Dermis microvascular lymphatic vessel endothelial cell (primary cell): ENCODE data around the gene SPATA13. TPM values are rescaled to one million over a fixed set of nuclear protein-coding genes. Genes with fewer than 3 reads are reported as not detected.

Experiments used
- DNase-seq, 2 donors: peaks; one replicate each; pipeline versions ENCODE4 v3.0.0 to v3.0.0-alpha.2; 2010; ENCODE audit warnings: low read depth in 2 of 2
- total RNA-seq: library from RNA; depleted of rRNA; stranded (reverse); fragments of >200 nt; gene quantifications from 2 replicates; pipeline ENCODE4 v1.2.1, GENCODE V29; 2014

The SPATA13 gene
- total RNA-seq, 1 donor from 2014 or later: 2.1 TPM

GRCh38 chr13:24141333-24141910 lies 19.1 kb upstream of the SPATA13 start:
- DNase-seq: no peak

DNA sequence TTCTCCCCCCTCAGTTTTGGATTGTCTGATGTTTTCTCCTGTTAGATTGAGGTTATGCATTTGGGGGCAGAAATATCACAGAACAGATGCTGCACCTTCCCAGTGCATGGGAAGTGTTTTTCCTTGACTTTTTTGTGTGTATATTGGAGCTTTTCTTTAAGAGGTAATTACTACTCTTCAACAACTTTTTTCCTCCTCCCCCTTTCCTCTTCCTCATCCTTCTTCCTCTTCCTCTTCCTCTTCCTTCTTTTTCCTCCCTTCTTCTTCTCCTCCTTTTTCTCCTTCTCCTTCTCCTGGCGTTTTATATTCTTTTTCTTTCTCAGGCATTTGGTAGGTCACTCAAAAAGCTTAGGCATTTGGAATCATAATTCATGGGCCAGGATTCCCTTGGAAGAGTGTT lies 18.1 kb upstream of the SPATA13 start:
- DNase-seq: no peak

GRCh38 chr13:24142886-24143285 lies 17.6 kb upstream of the SPATA13 start:
- peak in 1 of 2 donors; percentile 35 for DNase-seq

- no peak for DNase-seq
These were observed 15.3 kb upstream of the SPATA13 start for GRCh38 chr13:24145240-24145639.

- DNase-seq: no peak
These were observed 14.8 kb upstream of the SPATA13 start for GRCh38 chr13:24145674-24146073.

GRCh38 chr13:24146961-24147569 lies 13.5 kb upstream of the SPATA13 start:
- no peak for DNase-seq

GRCh38 chr13:24147570-24147963 lies 13.0 kb upstream of the SPATA13 start:
- no peak for DNase-seq

DNA sequence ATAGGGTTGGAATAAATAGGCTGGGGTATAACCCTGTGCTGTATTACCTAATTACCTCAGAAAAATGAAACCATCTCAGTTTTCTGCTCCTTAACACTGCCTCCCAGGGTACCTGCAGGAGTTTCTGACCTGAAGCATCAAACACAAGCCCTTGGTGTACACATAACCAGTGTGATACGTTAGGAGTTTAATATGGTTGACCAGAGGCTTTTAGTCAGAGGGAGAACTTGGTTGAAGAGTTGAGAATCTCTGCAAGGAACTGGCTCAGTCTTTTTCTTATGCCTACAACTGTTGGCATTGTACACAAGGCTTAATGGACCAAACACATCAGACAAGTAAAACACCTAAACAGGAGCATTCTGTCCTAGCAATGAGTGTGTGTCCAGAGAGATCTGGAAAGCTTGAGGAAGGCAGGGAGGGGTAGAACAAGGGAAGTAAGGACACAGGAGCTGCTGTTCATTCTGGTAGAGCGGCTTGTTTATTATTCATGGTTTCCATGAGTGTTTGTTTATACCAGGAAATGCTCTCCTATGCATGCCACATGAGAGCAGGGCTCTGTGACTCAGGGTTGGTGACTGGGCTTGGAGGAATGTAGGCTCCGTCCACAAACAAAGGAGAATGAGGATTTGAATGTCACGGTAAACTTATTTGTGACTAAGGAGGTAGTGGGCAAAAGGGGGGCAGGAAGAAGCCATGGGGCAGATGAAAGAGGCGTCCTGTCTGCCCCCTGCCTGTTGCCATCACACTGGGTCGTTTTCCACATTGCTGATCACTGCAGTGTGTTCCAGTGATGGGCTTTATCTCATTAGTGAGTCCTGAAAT lies 11.9 kb upstream of the SPATA13 start:
- DNase-seq: peak; percentile 41 to 90

GRCh38 chr13:24149246-24150032 lies 11.1 kb upstream of the SPATA13 start:
- no peak for DNase-seq

DNA sequence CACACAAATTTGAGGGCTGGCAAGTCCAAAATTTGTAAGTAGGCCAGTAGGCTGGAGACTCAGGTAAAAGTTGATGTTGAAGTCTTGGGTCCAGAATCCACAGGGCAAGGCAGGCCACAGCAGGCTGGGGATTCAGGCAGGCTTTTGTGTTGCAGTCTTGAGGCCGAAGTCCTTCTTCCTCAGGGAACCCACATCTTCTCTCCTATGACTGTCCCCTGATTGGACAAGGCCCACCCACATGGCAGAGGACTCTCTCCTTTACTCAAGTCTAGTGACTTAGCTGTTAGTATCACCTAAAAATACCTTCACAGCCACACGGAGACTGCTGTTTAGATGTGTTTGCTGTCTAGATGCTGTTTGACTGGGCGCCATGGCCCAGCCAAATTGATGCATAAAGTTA lies 9.9 kb upstream of the SPATA13 start:
- DNase-seq: no peak

- DNase-seq: no peak
These were observed 8.7 kb upstream of the SPATA13 start for GRCh38 chr13:24151864-24152263.

GRCh38 chr13:24152292-24153214 lies 8.0 kb upstream of the SPATA13 start:
- no peak for DNase-seq

DNA sequence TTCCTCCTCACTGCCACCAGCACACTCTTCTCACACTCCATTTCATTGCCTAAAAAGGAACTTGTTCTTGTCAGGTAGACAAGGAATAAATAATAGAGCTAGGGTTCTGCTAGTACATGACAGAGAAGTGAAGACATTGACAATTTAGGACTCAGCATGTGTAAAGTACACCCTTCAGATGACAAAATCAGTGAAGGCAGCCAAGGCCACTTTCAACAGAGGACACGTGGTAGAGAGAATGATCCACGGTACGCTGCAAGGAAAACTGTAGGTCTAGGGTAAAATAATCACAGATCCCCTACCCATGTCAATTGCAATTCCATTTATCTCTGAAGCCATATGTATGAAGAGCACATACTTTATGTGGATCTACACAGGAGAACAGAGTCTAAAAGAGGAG lies 7.2 kb upstream of the SPATA13 start:
- DNase-seq: no peak

- DNase-seq: no peak
These were observed 6.4 kb upstream of the SPATA13 start for GRCh38 chr13:24153979-24154701.

GRCh38 chr13:24159357-24159756 lies 1.2 kb upstream of the SPATA13 start:
- DNase-seq: no peak

DNA sequence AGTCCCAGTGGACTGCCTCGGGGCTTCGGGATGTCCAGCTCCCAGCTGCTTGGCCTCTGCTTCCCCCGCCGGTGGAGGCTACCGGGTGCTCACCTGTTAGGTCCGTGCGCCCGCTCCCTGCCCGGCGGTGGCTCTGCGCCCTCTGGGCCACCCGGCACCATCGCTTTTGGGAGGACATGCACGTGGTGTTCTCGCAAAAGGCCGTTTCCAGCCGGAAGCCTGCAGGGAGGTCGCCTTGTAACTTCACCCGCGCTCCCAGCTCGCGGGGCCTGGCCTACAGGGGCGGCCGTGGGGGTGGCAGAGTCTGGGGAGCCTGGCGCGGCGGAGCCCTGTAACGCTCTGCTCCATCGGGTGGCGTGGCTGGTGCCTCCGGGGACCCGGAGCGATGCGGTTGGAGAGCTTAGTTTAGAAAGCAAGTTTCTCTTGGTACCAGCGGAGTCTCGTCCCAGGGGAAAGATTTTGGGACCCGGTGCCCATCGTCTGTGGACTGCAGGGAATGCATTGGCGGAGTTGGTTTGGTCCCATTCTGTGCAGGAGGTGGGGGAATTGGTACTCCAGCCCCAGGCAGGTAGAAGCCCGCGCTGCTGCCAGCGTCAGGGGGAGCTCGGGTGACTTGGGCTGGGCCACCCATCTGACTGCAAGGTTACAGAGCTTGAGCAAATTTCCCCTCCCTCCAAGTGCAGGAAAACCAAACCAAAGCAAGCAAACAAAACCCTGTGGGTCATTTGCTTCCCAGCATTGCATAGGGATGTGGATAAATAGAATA lies 673 bp downstream of the SPATA13 start:
- peak in 1 of 2 donors; percentile 22 for DNase-seq

DNA sequence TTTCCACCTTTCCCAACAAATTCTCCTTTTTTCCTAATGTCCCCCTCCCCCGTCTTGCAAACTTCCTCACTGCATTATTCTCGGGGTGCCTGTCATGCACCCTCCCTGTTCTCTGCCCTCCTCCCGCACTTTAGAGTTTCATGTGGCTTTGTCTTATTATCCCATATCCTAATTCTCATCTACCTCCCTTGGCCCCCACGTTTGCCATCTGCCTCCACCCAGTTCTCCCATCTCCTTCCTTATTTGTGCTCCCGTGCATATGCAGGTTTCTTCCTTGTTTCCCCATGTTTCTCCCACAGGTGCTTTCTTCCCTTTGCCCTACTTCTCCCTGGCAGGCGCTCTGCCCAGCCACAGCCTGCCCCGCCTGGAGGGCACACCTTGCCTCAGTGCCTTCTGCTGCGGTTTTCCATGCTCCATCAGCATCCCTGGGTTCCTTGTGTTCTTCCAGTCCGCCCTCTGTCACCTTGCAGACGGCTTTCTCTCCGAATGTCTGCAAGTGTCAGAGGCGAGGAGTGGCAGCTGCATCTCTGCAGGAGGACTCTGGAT lies 1.5 kb downstream of the SPATA13 start:
- DNase-seq: no peak

DNA sequence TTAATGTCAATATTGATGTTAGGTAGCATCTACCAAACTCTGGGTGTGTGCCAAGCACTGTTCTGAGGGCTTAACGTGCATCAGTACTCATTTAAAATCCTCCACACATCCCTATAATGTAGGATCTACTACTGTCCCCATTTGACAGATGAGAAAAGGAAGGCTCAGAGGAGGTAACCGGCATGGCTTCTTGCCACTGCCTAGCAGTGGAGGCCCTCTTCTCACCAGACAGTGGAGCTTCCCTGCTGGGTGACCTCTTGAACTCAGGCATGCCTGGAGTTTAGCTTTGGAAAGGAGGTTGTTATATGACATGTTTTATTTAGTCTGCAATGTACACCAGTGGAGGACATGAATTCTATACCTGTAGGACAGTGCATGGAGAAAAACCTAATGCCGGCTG lies 2.1 kb downstream of the SPATA13 start:
- DNase-seq: no peak

- no peak for DNase-seq
These were observed 5.2 kb downstream of the SPATA13 start for GRCh38 chr13:24165746-24166145.
